Sigmoid colon (tissue), 4 donors: ENCODE measurements around the gene C5orf34.

Source experiments
- CTCF ChIP-seq, 4 experiments: fragments of 450-650 bp in 3 of 4; fragments of 200-600 bp in 1 of 4; IDR thresholded peaks; one replicate each; pipeline ENCODE4 v1.5.1; 2016 to 2019; ENCODE audit warnings: antibody characterized with exemption in 4 of 4, mild to moderate bottlenecking in 3 of 4, moderate library complexity in 2 of 4
- EP300 ChIP-seq, 4 donors: sonication (generic); formaldehyde crosslinking; IDR thresholded peaks; one replicate each; pipeline ENCODE4 v1.6.1; 2017; ENCODE audit warnings: antibody characterized with exemption in 4 of 4
- POLR2A ChIP-seq, 2 donors: fragments of 450-650 bp; IDR thresholded peaks; one replicate each; pipeline ENCODE4 v1.6.1; 2016; ENCODE audit warnings: antibody characterized with exemption in 2 of 2, mild to moderate bottlenecking in 2 of 2, moderate library complexity in 2 of 2
- POLR2AphosphoS5 ChIP-seq, 4 donors: sonication (generic); formaldehyde crosslinking; IDR thresholded peaks; one replicate each; pipeline ENCODE4 v1.6.1; 2017; ENCODE audit warnings: antibody characterized with exemption in 4 of 4

GRCh38 chr5:43514025-43514424, 923 bp downstream of the C5orf34 start:
- TF ChIP-seq CTCF (IDR thresholded peaks at IDR 0.05) = no peak
- TF ChIP-seq EP300 (IDR thresholded peaks at IDR 0.05) = no peak
- TF ChIP-seq POLR2A (IDR thresholded peaks at IDR 0.05) = no peak
- TF ChIP-seq POLR2AphosphoS5 (IDR thresholded peaks at IDR 0.05) = no peak
